Measurements from ENCODE around the gene RHOF. TPM values are rescaled to one million over a fixed set of nuclear protein-coding genes. Genes with fewer than 3 reads are reported as not detected.
"Not testable (repeated sequence)": the region's sequence is repeated elsewhere in the genome, so short reads cannot be mapped to it uniquely, and the experiment has no call there.

The RHOF gene
- total RNA-seq, 2 donors from 2014 or later = 9.9 to 10.2 TPM

DNA sequence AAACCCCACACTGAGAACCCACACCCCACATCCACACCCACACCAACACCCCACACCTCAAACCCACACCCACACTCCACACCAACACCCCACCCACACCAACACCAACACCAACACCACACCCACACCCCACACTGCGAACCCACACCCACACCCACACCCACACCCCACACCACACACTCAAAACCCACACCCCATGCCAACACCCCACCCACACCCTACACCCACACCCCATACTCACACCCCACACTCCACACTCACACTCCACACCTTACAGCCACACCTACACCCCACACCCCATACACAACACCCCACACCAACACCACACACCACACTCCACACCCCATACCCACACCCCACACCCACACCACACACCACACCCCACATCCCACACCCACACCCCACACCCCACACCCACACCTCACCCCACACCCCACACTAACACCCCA, 43.0 kb downstream of the RHOF start:
- TF ChIP-seq, protein P1, sequence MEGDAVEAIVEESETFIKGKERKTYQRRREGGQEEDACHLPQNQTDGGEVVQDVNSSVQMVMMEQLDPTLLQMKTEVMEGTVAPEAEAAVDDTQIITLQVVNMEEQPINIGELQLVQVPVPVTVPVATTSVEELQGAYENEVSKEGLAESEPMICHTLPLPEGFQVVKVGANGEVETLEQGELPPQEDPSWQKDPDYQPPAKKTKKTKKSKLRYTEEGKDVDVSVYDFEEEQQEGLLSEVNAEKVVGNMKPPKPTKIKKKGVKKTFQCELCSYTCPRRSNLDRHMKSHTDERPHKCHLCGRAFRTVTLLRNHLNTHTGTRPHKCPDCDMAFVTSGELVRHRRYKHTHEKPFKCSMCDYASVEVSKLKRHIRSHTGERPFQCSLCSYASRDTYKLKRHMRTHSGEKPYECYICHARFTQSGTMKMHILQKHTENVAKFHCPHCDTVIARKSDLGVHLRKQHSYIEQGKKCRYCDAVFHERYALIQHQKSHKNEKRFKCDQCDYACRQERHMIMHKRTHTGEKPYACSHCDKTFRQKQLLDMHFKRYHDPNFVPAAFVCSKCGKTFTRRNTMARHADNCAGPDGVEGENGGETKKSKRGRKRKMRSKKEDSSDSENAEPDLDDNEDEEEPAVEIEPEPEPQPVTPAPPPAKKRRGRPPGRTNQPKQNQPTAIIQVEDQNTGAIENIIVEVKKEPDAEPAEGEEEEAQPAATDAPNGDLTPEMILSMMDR (IDR thresholded peaks at IDR 0.05) = no peak
- no peak for TF ChIP-seq POLR2A (IDR thresholded peaks at IDR 0.05)
- intact Hi-C loops (cut with DNase I) = no loop called here
- 0% methylated on average over 1 of the region's 1 CpG for WGBS, 2 donors

DNA sequence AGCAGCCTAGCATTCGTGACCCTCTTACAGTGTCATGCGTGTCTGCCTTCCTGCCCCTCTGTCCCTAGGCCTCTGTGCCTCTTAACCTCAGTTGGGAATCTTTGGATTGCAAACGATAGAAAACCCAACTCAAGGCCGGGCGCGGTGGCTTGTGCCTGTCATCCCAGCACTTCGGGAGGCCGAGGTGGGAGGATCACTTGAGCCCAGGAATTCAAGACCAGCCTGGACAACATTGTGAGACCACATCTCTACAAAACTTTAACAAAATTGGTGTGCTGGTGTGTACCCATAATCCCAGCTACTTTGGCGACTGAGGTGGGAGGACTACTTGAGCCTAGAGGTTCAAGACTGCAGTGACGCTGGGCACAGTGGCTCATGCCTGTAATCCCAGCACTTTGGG, 44.2 kb downstream of the RHOF start:
- ATAC-seq (no peak), DNase-seq (no peak)
- TF ChIP-seq, protein P1 (IDR thresholded peaks at IDR 0.05) = no peak
- no peak for TF ChIP-seq POLR2A (IDR thresholded peaks at IDR 0.05)
- intact Hi-C loops (cut with DNase I) = no loop called here
- 86 to 97% methylated on average over 8 to 10 of the region's 10 CpGs for WGBS, 2 donors
- H3K4me3 ChIP-seq = no peak overlapping the region
- H3K9me3 ChIP-seq = no peaks in the 10 kb centered on the region
- H3K27me3 ChIP-seq = no peaks in the 10 kb centered on the region
- peaks cover 3% of the 10 kb centered on the region for H3K4me1 ChIP-seq
- no peak overlapping the region for H3K27ac ChIP-seq
- peaks cover 0 to 5% of the 10 kb centered on the region in 2 donors for H3K36me3 ChIP-seq (replicated peaks in 1 of 2; ENCODE audit: insufficient read depth in 1 of 2, low read depth in 2 of 2)

More for the DNA sequence above, 43.0 kb downstream of the RHOF start:
- H3K27me3 ChIP-seq = no peaks in the 10 kb centered on the region
- H3K4me1 ChIP-seq = peaks cover 14% of the 10 kb centered on the region
- H3K9me3 ChIP-seq = no peaks in the 10 kb centered on the region
- DNase-seq = no peak
- no peak overlapping the region for H3K4me3 ChIP-seq
- peaks cover 0 to 5% of the 10 kb centered on the region in 2 donors for H3K36me3 ChIP-seq (replicated peaks in 1 of 2; ENCODE audit: insufficient read depth in 1 of 2, low read depth in 2 of 2)
- H3K27ac ChIP-seq = no peak overlapping the region
- ATAC-seq = no peak

DNA sequence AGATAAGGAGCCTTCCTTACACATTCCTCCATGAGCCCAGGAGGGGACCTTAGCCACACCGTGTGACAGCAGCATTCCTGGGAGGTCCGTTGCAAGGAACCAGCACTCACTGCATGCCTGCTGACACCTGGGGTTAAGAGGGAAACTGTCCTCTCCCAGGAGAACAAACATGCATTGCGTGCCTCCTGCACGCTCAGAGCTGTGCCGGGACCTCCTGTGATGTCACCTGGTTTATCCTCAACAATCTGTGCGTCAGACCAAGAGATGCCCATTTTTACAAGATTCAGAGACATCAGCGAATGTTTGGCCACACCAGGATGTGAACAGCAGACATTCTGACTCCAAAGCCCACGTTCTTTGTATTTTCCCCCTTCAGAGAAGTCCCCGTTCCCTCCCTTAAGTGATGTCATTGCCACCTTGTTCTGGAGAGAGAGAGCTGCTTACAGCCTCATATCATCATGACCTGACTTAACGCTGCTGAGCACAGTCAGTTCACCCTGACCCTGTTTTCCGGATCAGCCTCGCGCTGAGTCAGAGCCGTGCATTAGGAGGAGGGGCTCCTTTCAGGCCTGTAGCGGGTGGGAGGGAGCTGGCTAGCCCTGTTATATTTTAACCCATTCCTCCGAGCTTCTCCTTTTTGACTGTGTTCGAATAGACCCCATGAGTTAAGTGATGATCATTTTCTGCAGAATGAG, 44.8 kb downstream of the RHOF start:
- TF ChIP-seq, protein P1 (IDR thresholded peaks at IDR 0.05) = no peak
- no peak for TF ChIP-seq POLR2A (IDR thresholded peaks at IDR 0.05)
- Histone ChIP-seq H3K27me3 (no peaks in the 10 kb centered on the region), H3K4me3 (no peak overlapping the region), H3K27ac (no peak overlapping the region), H3K36me3 (replicated peaks in 1 of 2; ENCODE audit: insufficient read depth in 1 of 2, low read depth in 2 of 2) (peaks cover 0 to 5% of the 10 kb centered on the region in 2 donors), H3K4me1 (no peaks in the 10 kb centered on the region), H3K9me3 (no peaks in the 10 kb centered on the region)
- DNase-seq = no peak
- intact Hi-C loops (cut with DNase I) = no loop called here
- no peak for ATAC-seq
- 58 to 73% methylated on average over 15 to 17 of the region's 17 CpGs for WGBS, 2 donors

DNA sequence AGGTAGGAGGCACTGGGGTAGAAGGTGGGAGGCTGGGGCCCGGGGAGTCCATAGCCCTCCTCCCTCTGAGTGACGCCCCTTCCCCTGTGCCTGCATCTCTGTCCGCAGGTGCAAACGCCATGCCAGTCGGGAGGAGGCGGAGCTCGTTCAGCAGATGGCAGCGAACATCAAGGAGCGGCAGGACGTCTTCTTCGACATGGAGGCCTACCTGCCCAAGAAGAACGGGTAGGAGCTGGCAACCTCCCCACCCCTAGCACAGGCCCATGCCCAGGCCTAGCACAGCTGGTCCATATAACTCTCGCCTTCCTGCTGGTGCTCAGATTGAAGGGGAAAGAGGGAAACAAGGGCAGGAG, 45.3 kb downstream of the RHOF start:
- WGBS, 2 donors = 74% methylated on average over 13 of the region's 13 CpGs; no CpG with 5 or more reads in 1 of the 2 donors
- no peak for ATAC-seq
- Histone ChIP-seq H3K27me3 (no peaks in the 10 kb centered on the region), H3K4me1 (no peaks in the 10 kb centered on the region), H3K27ac (no peak overlapping the region), H3K4me3 (no peak overlapping the region), H3K36me3 (replicated peaks in 1 of 2; ENCODE audit: insufficient read depth in 1 of 2, low read depth in 2 of 2) (peaks cover 0 to 5% of the 10 kb centered on the region in 2 donors), H3K9me3 (no peaks in the 10 kb centered on the region)
- TF ChIP-seq POLR2A (IDR thresholded peaks at IDR 0.05) = no peak
- TF ChIP-seq, protein P1 (IDR thresholded peaks at IDR 0.05) = no peak
- DNase-seq = no peak
- intact Hi-C loops (cut with DNase I) = no loop called here

DNA sequence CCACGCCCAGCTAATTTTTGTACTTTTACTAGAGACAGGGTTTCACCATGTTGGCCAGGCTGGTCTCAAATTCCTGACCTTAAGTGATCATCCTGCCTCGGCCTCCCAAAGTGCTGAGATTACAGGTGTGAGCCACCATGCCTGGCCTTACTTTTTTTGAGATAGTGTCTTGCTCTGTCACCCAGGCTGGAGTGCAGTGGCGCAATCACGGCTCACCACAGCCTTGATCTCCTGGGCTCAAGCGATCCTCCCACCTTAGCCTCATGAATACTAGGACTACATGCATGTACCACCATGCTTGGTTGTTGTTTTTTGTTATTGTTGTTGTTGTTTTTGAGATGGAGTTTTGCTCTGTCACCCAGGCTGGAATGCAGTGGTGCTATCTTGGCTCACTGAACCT, 47.9 kb downstream of the RHOF start:
- H3K4me3 ChIP-seq; H3K36me3 ChIP-seq (replicated peaks in 1 of 2; ENCODE audit: insufficient read depth in 1 of 2, low read depth in 2 of 2); H3K9me3 ChIP-seq; H3K27ac ChIP-seq; H3K4me1 ChIP-seq; H3K27me3 ChIP-seq; intact Hi-C loops (cut with DNase I); DNase-seq; ATAC-seq: not testable (repeated sequence)
- WGBS, 2 donors = 96 to 98% methylated on average over 5 of the region's 5 CpGs

Data from body of pancreas (tissue), 4 donors.